Right cardiac atrium (tissue), 5 donors: ENCODE measurements around the gene RIGI. TPM values are rescaled to one million over a fixed set of nuclear protein-coding genes. Genes with fewer than 3 reads are reported as not detected.

ENCODE experiments used
- ATAC-seq, 2 donors: fragments of 200-7000 bp; cut with Tn5 transposase; one replicate each; pipeline versions ENCODE4 v1.8.0 to v1.9.1; 2020; ENCODE audit warnings: moderate library complexity in 2 of 2, mild to moderate bottlenecking in 1 of 2
- DNase-seq, 3 donors: peaks; one replicate each; pipeline ENCODE4 v3.0.0-alpha.2; 2020
- H3K27ac ChIP-seq: one replicate; pipeline ENCODE4 v1.5.1; 2013; ENCODE audit warnings: mild to moderate bottlenecking, low read length, control low read depth, moderate library complexity
- H3K27me3 ChIP-seq: one replicate; pipeline ENCODE4 v1.6.1; 2013; ENCODE audit not compliant: control insufficient read depth, insufficient read depth
- H3K4me1 ChIP-seq: one replicate; pipeline ENCODE4 v1.6.1; 2013; ENCODE audit warnings: low read length; ENCODE audit not compliant: control insufficient read depth, insufficient read depth
- H3K4me3 ChIP-seq: one replicate; pipeline ENCODE4 v1.5.1; 2013; ENCODE audit warnings: low read length, control low read depth
- H3K9me3 ChIP-seq: one replicate; pipeline ENCODE4 v1.6.1; 2013; ENCODE audit warnings: low read length; ENCODE audit not compliant: control insufficient read depth
- WGBS: extraction: QIAGEN DNeasy Blood & Tissue Kit; methylation state at CpG from one replicate; pipeline ENCODE4 v1.1.7; 2013; 5-methylcytosine and 5-hydroxymethylcytosine counted together
- intact Hi-C, 4 donors: fragments of 100-400 bp; cut with DNase I; formaldehyde crosslinking; loops; one replicate each; pipeline versions ENCODE4 v1.11.0 to v1.14.0; 2022 to 2023
- polyA plus RNA-seq: library from polyadenylated mRNA; stranded (reverse); fragments of 200-250 nt; gene quantifications from one replicate; pipeline ENCODE4 v1.2.3, GENCODE V29; 2013
- total RNA-seq, 4 donors: library from RNA; stranded (reverse); fragmentation: NEBNext Ultra II Directional; extraction: Animal tissue kit (Norgen Biotek cat#: 25700); gene quantifications; one replicate each; pipeline ENCODE4 v1.2.1, GENCODE V29; 2021
- donor health status: healthy with polysubstance abuse.
- donor health status: DM: no; HTN: yes; CAD: no.
- donor health status: DM: no; HTN: no; CAD: no.
- donor health status: DM: no; HTN: yes; CAD: no; lungs with severe emphysema.
- donor health status: DM: yes; HTN: yes; CAD: no.

RIGI gene
- total and polyA plus RNA-seq, 5 donors = 2.8 to 6.4 (median 5.6) TPM

GRCh38 chr9:32490601-32491000, 35.4 kb downstream of the RIGI start:
- intact Hi-C loops = no loop called here
- Histone ChIP-seq H3K4me1 (no peaks in the 10 kb centered on the region), H3K27ac (no peak overlapping the region), H3K9me3 (no peaks in the 10 kb centered on the region), H3K4me3 (no peak overlapping the region), H3K27me3 (no peaks in the 10 kb centered on the region)
- DNase-seq = no peak
- ATAC-seq = no peak
- WGBS = 81% methylated on average over 3 of the region's 3 CpGs

GRCh38 chr9:32487981-32488380, 38.0 kb downstream of the RIGI start:
- ATAC-seq = no peak
- H3K27me3 ChIP-seq = no peaks in the 10 kb centered on the region
- no peaks in the 10 kb centered on the region for H3K4me1 ChIP-seq
- no peaks in the 10 kb centered on the region for H3K9me3 ChIP-seq
- intact Hi-C loops = no loop called here
- no peak overlapping the region for H3K27ac ChIP-seq
- 55% methylated on average over 3 of the region's 3 CpGs for WGBS
- DNase-seq = no peak
- no peak overlapping the region for H3K4me3 ChIP-seq

- Histone ChIP-seq H3K27me3 (no peaks in the 10 kb centered on the region), H3K4me3 (no peak overlapping the region), H3K4me1 (no peaks in the 10 kb centered on the region), H3K27ac (no peak overlapping the region), H3K9me3 (no peaks in the 10 kb centered on the region)
- WGBS = 84% methylated on average over 2 of the region's 2 CpGs
- DNase-seq = no peak
- ATAC-seq = no peak
- intact Hi-C loops = no loop called here
Observed at GRCh38 chr9:32486839-32487562, 39.0 kb downstream of the RIGI start.

- DNase-seq (no peak), ATAC-seq (no peak)
- H3K27me3 ChIP-seq = no peaks in the 10 kb centered on the region
- no peak overlapping the region for H3K27ac ChIP-seq
- no peak overlapping the region for H3K4me3 ChIP-seq
- H3K9me3 ChIP-seq = no peaks in the 10 kb centered on the region
- intact Hi-C loops = no loop called here
- 87% methylated on average over 4 of the region's 4 CpGs for WGBS
- no peaks in the 10 kb centered on the region for H3K4me1 ChIP-seq
Observed at GRCh38 chr9:32483343-32483742, 42.7 kb downstream of the RIGI start.

Other genes starting within 250 kb of the RIGI start
- 10 to 100 TPM; 42.2 to 46.3 (median 43.3) TPM for gene ACO1, start 141.6 kb downstream of the RIGI start, total RNA-seq
- 25.3 TPM for gene ACO1, start 141.6 kb downstream of the RIGI start, polyA plus RNA-seq
- gene SMIM27, start 26.1 kb upstream of the RIGI start, total RNA-seq = 10 to 100 TPM; 19.7 to 26.4 (median 24.0) TPM
- 10.2 TPM for gene SMIM27, start 26.1 kb upstream of the RIGI start, polyA plus RNA-seq
- gene TOPORS, start 26.4 kb upstream of the RIGI start, total RNA-seq = 10 to 100 TPM in 2 of 4 donors, 1 to 10 TPM in 2; 8.6 to 10.9 (median 9.9) TPM
- 6.2 TPM for gene TOPORS, start 26.4 kb upstream of the RIGI start, polyA plus RNA-seq
- gene NDUFB6, start 47.0 kb upstream of the RIGI start, total RNA-seq = 100 to 1,000 TPM; 120 to 137 (median 128) TPM
- 198 TPM for gene NDUFB6, start 47.0 kb upstream of the RIGI start, polyA plus RNA-seq
- gene TAF1L, start 109.5 kb upstream of the RIGI start, total RNA-seq = not detected
- not detected for gene TAF1L, start 109.5 kb upstream of the RIGI start, polyA plus RNA-seq